ENCODE data around the gene KCNMB4.

Gene KCNMB4

DNA sequence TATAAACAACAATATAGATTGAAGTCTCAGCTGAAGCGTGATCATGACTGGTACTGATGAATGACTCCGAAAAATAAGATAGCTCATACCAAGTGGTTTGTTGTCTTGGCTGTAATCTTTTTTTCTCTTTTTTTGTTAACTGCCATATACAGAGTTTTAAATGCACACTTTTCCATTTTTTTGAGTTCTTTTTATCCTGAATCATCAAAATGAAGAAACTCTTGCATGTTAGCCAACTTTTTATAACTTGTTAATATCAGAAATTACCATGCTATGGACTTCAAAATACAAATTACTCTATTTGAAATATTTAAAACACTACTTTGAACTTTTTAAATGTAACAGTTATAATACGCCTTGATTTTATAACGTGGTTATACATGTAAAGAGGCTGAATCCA lies 10.1 kb upstream of the KCNMB4 start:
- TF ChIP-seq, protein P1, sequence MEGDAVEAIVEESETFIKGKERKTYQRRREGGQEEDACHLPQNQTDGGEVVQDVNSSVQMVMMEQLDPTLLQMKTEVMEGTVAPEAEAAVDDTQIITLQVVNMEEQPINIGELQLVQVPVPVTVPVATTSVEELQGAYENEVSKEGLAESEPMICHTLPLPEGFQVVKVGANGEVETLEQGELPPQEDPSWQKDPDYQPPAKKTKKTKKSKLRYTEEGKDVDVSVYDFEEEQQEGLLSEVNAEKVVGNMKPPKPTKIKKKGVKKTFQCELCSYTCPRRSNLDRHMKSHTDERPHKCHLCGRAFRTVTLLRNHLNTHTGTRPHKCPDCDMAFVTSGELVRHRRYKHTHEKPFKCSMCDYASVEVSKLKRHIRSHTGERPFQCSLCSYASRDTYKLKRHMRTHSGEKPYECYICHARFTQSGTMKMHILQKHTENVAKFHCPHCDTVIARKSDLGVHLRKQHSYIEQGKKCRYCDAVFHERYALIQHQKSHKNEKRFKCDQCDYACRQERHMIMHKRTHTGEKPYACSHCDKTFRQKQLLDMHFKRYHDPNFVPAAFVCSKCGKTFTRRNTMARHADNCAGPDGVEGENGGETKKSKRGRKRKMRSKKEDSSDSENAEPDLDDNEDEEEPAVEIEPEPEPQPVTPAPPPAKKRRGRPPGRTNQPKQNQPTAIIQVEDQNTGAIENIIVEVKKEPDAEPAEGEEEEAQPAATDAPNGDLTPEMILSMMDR (IDR thresholded peaks at IDR 0.05; ENCODE audit: low read length, missing control alignments) = no peak
- no peak overlapping the region for H3K4me3 ChIP-seq (replicated peaks; ENCODE audit: low read depth, low read length)
- no peak for DNase-seq (ENCODE audit: low read depth)

DNA sequence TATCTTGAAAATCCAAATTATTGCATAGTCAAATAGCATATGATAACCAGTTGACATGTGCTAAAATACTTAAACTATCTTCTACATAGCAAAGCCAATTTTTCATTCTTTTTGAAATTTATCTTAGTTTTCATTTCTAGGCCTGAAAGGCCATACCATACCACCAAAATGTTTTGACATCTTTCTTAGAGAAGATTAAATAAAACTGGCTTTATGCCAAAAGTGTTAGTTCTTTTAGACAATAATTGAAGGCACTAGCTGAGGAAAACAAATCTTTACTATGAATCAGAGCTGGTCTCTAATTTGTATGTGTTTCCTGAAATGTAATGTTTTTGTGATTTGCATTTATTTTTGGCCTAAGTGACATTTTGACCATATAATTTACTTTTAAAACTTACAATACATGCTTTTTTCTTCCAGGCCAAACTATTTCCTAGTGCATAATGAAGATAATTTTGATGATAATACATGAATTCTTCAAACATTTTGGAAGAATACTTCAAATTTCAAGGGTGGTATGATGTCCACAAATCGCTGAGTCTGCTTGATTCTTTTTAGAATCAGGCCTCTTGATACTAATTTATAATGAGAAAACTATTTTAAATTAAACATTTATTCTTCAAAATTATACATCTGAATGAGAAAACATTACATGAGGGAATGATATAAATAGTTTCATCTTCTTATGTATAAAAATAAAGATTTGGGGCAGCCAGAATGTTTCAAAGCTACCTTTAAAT lies 6.5 kb upstream of the KCNMB4 start:
- DNase-seq (ENCODE audit: low read depth) = peak; percentile 13
- TF ChIP-seq, protein P1 (IDR thresholded peaks at IDR 0.05; ENCODE audit: low read length, missing control alignments) = no peak
- H3K4me3 ChIP-seq (replicated peaks; ENCODE audit: low read depth, low read length) = no peak overlapping the region

DNA sequence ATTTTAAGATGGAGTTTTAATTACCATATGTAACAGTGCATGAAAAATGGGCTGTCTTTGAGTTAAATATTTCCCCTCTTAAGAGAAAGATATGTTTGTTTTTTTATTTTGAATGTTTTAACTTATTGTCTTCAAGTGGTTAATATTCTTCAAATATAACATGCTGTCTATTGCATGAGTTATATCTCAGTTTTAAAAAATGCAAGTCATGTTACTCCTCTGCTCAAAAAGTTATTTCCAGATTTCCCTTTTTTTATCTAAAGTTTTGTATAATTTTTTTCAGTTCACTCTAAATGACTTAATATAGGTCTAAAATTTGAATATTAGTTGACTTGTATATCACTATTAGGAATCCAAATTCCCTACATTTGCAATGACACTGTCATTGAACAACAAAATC lies 5.9 kb upstream of the KCNMB4 start:
- DNase-seq (ENCODE audit: low read depth) = no peak
- TF ChIP-seq, protein P1 (IDR thresholded peaks at IDR 0.05; ENCODE audit: low read length, missing control alignments) = no peak
- H3K4me3 ChIP-seq (replicated peaks; ENCODE audit: low read depth, low read length) = no peak overlapping the region

DNA sequence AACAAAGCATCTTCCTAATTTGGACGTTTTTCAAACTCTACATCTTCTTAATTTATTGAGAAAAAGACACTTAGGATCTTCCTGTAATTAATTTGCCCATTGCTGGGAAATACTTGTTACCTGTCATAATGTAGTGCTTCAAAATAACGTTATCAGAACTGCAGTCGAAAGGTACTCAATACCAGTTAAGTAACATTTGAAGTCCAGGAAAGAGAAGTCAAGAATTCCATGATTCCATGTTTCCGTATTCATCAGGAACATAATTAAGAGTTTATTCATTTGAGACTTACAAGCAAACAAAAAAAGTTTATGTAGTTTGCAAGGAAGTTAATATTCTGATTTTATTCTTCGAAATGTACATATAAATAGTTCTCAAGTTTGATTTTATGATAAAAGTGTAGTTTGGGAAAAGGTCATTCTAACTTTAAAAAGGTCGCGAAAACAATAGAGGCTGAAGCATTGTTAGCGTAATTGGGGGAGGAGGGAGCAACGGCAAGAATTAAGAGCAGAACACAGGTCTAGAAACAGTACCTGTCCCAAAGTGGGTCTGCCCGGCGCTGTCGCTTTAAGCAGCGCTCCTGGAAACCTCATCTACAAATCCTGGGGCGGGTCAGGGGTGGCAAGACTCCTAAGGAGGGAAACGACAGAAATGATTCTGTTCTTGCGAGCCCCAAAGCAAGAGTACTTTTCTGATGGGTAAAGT lies 1.2 kb upstream of the KCNMB4 start:
- H3K4me3 ChIP-seq (replicated peaks; ENCODE audit: low read depth, low read length) = peak overlapping the region; percentile 86
- TF ChIP-seq, protein P1 (IDR thresholded peaks at IDR 0.05; ENCODE audit: low read length, missing control alignments) = no peak
- no peak for DNase-seq (ENCODE audit: low read depth)

DNA sequence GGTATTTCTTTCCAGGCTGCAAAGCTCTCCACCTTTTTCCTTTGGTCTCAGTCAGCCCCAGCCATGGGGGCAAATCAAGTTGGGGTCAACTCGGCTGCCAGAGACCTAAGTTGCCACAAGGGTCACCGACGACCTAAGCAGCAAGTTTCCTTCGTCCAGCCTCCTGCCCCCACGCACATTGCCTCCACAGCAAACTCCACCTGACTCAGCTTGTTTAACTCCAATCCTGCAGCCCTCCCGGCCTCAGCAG lies 767 bp upstream of the KCNMB4 start:
- peak overlapping the region; percentile 86 for H3K4me3 ChIP-seq (replicated peaks; ENCODE audit: low read depth, low read length)
- TF ChIP-seq, protein P1 (IDR thresholded peaks at IDR 0.05; ENCODE audit: low read length, missing control alignments) = no peak
- no peak for DNase-seq (ENCODE audit: low read depth)

DNA sequence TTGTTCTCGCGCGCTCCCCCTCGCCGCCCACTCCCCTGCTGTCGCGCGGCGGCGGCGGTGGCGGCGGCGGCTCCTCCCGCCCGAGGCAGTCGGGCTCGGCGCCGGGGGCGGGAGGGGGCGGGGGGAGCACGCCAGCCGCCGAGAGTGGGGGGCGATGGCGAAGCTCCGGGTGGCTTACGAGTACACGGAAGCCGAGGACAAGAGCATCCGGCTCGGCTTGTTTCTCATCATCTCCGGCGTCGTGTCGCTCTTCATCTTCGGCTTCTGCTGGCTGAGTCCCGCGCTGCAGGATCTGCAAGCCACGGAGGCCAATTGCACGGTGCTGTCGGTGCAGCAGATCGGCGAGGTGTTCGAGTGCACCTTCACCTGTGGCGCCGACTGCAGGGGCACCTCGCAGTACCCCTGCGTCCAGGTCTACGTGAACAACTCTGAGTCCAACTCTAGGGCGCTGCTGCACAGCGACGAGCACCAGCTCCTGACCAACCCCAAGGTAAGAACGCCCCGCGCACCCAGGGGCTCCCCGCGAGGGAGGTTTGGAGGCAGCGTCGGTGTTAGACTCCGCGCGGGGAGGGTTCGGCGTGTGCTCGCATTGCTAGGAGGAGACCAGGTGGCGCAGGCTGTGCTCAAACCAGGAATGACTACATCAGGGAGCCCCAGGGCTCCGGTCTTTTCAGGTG lies 629 bp downstream of the KCNMB4 start:
- peak overlapping the region; percentile 86 for H3K4me3 ChIP-seq (replicated peaks; ENCODE audit: low read depth, low read length)
- TF ChIP-seq, protein P1 (IDR thresholded peaks at IDR 0.05; ENCODE audit: low read length, missing control alignments) = no peak
- peak; percentile 48 for DNase-seq (ENCODE audit: low read depth)

Measured in fibroblast of pulmonary artery (primary cell).